GM18909 (cell line): ENCODE data around the gene P3H3.

Experiments
- ATAC-seq: cut with Tn5 transposase; IDR thresholded peaks from one replicate; pipeline ENCODE4 v1.9.1; 2021; ENCODE audit warnings: mild to moderate bottlenecking; ENCODE audit not compliant: unreplicated experiment, poor library complexity

P3H3 gene

GRCh38 chr12:6840761-6841515 is 12.7 kb downstream of the P3H3 start, which contains the start of gene GNB3:
Gene GNB3 (plus strand): TSS chr12:6840925. CDS start chr12:6841288, 363 bp downstream.
- no peak for ATAC-seq

GRCh38 chr12:6842075-6842474 is 13.9 kb downstream of the P3H3 start:
- ATAC-seq, result no peak

DNA sequence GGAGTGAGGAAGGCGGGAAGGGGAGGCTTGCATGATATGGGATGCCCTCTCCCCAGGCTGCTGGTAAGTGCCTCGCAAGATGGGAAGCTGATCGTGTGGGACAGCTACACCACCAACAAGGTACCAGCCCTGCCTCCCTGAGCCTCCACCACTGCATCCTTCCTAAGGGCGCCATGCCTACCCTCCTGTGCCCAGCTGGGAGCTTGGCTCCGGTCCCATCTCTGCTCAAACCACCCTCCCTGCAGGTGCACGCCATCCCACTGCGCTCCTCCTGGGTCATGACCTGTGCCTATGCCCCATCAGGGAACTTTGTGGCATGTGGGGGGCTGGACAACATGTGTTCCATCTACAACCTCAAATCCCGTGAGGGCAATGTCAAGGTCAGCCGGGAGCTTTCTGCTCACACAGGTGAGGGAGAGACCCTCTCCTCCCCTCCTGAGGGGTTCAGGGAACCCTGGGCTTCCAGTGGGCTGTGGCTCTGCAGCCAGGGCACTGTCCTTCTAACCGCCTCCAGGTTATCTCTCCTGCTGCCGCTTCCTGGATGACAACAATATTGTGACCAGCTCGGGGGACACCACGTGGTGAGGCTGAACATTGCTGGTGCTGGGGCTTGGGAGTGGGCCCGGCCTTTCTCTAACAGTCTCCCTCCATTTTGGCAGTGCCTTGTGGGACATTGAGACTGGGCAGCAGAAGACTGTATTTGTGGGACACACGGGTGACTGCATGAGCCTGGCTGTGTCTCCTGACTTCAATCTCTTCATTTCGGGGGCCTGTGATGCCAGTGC is 15.1 kb downstream of the P3H3 start:
- ATAC-seq, result no peak

- ATAC-seq, result no peak
Observed at GRCh38 chr12:6845395-6845794, 17.2 kb downstream of the P3H3 start.

DNA sequence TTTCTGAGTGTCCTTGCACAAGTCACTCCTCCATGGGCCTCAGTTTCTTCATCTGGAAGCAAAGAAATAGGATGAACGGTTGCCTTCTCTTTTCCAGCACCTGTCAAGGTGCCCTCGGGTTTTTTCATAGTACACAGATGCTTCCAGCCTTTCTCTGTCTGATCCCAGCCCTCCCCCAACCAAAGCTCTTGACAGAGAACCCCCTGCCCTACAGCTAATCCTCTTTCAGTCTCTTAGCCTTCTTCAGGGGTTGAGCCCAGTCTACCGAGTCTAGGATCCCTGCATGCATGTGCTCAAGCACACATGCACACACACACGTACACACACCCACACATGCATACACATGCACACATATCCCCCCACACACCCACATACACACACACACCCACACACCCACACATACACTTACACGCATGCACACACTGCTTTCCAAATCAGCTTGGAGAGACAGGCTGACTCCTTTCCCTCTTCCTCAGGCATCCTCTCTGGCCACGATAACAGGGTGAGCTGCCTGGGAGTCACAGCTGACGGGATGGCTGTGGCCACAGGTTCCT is 18.2 kb downstream of the P3H3 start:
- ATAC-seq, result no peak

DNA sequence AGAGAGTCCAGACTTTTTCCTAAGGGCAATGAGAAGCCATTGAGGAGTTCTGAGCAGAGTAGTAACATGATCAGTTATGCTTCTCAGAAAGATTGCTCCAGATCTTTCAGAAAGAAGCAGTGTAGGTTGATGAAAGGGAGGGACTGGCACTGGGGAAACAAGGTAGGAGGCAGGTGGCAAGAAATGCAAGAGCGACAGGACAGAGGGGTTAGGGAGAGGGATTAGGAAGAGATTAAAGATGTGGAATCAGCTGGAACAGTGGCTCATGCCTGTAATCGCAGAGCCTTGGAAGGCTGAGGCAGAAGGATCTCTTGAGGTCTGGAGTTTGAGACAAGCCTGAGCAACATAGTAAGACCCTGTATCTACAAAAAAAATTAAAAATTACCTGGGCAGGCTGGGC is 19.5 kb downstream of the P3H3 start:
- no peak for ATAC-seq

- ATAC-seq, result no peak
Observed at GRCh38 chr12:6849427-6849826, 21.2 kb downstream of the P3H3 start.

GRCh38 chr12:6849976-6850560 is 21.9 kb downstream of the P3H3 start:
- ATAC-seq, result no peak

GRCh38 chr12:6850796-6851152 is 22.6 kb downstream of the P3H3 start:
- no peak for ATAC-seq

- ATAC-seq, result peak; percentile 55
Observed at GRCh38 chr12:6851153-6851920, 23.1 kb downstream of the P3H3 start, which contains the start of gene CDCA3. Gene CDCA3 (minus strand): TSS chr12:6851286. CDS start chr12:6850952, 334 bp downstream.

DNA sequence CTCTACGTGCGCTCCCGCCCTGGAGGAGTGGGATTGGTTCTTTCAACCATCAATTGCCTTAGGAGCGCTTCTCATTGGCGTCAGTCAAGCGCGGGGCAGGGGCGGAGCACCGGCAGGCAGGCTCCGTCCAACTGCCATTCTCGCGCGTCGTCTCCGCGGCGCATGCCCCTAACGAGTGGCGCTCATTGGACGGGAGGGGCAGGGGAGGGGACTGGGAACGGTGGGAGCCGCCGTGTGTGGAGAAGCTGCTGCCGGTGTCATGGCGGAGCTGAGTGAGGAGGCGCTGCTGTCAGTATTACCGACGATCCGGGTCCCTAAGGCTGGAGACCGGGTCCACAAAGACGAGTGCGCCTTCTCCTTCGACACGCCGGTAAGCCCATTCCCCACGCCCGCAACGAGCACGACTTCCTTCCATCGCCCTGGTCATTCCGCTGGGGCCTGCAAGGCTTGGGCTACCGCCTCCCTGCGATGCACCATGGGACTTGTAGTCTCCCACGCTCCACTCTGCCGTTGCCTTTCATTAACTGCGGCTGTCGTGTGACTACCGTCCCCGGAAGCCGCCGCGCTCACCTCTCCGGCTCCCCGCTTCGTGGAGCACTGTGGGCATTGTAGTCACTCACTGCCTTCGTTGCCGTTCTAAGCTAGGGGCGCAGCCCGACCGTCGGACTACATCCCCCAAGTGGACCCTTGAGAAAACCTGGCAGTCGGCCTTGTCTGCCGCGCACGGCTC is 23.9 kb downstream of the P3H3 start, which contains the start of gene USP5:
Gene USP5 (plus strand): TSS at position 230 of the 730 bp plus-strand sequence. CDS start 30 bp downstream, at position 260.
- ATAC-seq, result peak; percentile 79

GRCh38 chr12:6852651-6853354 is 24.6 kb downstream of the P3H3 start:
- no peak for ATAC-seq

DNA sequence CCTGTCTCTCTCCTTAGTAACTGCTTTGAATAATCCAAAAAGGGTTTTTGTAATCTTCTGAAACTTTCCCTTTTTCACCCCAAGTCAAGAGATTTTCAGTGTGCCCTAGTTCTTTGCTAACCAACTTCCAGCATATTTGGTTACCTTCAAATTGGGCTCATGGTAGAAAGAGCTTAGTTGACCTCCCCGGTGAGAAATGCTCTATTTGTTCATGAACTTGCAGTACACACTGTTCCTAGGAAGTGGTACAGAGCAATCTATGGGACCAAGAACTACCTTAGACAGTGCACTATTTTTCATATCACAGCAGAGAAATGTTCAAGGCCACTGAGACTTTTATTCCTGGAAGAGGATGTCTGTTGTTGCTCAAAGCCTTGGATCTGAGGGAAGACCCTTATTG is 25.4 kb downstream of the P3H3 start:
- no peak for ATAC-seq

DNA sequence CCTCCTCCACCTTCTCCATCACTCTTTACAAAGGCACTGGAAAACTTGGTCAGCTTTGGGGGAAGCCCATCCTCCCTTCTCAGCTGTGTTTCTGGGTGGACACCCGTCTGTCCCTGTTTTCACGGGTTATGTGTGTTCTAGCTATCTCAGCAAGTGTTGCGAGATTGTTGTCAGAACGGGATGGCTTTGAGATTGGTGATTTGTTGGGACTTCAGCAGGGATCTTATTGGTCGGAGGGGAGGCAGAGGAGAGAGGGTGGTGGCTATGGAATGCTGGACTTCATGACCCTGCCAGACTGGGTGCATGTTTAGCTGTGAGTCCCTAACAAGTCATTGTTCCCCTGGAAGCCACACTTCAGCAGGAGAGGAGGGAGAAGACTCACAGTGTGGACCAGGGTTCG is 25.8 kb downstream of the P3H3 start:
- no peak for ATAC-seq

- ATAC-seq, result no peak
Observed at GRCh38 chr12:6855322-6855721, 27.1 kb downstream of the P3H3 start.

DNA sequence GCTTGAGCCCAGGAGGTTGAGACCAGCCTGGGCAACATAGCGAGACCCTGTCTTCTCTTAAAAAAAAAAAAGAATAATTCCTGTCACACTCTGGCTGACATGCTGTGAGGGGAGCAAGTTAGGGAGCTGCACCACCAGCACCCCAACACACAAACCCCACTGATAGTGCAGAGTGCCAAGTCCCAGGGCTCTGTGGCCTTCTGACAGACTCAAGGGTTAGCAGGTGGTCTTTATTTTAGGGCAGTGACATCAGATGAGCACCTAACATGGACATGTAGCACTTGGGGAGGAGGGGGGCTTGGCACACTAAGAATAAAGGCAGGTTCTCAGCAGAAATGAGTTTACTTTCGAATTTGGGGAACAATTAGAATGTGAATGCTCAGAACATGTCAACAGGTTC is 30.6 kb downstream of the P3H3 start:
- no peak for ATAC-seq

DNA sequence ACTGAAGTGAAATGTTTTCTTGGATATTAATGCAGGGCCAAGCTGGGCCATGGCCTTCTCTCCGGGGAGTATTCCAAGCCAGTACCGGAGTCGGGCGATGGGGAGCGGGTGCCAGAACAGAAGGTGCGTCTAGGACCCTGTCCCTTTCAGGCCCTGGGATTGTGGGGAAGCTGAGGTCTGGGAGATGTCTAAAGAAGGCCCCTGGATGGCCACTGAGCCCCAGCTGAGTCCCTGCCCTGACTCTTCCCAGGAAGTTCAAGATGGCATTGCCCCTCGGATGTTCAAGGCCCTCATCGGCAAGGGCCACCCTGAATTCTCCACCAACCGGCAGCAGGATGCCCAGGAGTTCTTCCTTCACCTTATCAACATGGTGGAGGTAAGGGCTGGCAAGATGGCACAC is 31.9 kb downstream of the P3H3 start:
- ATAC-seq, result no peak

- ATAC-seq, result no peak
Observed at GRCh38 chr12:6860942-6861341, 32.7 kb downstream of the P3H3 start.

- no peak for ATAC-seq
Observed at GRCh38 chr12:6861391-6861790, 33.2 kb downstream of the P3H3 start.
